ENCODE data around the gene BICC1.

GRCh38 chr10:58516119-58516518 is 3.4 kb downstream of the BICC1 start:
- TF ChIP-seq POLR2A (IDR thresholded peaks at IDR 0.05) (no peak), CTCF (IDR thresholded peaks at IDR 0.05) (no peak)
